H9 (cell line): Measurements from ENCODE around the gene DCLRE1B. TPM values are rescaled to one million over a fixed set of nuclear protein-coding genes. Genes with fewer than 3 reads are reported as not detected.

Experiments
- DNase-seq: peaks from one replicate; pipeline ENCODE4 v3.0.0-alpha.2; 2017
- H2AFZ ChIP-seq: one replicate; pipeline ENCODE4 v1.6.1; 2013; ENCODE audit warnings: mild to moderate bottlenecking, low read length, control low read depth, moderate library complexity
- H2AK5ac ChIP-seq: 2 replicates; pipeline ENCODE4 v1.6.1; 2013; ENCODE audit warnings: low read length, control low read depth, mixed read lengths; ENCODE audit not compliant: insufficient read length
- H2BK120ac ChIP-seq: one replicate; pipeline ENCODE4 v1.6.1; 2013; ENCODE audit warnings: low read depth, mild to moderate bottlenecking, low read length, control low read depth, inconsistent platforms; ENCODE audit not compliant: poor library complexity, severe bottlenecking
- H2BK12ac ChIP-seq: 2 replicates; pipeline ENCODE4 v1.6.1; 2013; ENCODE audit warnings: low read length, control low read depth, mixed read lengths, low read depth; ENCODE audit not compliant: insufficient read length
- H2BK15ac ChIP-seq: 2 replicates; pipeline ENCODE4 v1.6.1; 2013; ENCODE audit warnings: low read depth, low read length, control low read depth
- H2BK20ac ChIP-seq: one replicate; pipeline ENCODE4 v1.6.1; 2013; ENCODE audit warnings: low read depth, mild to moderate bottlenecking, low read length, control low read depth, inconsistent platforms; ENCODE audit not compliant: poor library complexity, severe bottlenecking
- H2BK5ac ChIP-seq: 2 replicates; pipeline ENCODE4 v1.6.1; 2013; ENCODE audit warnings: low read length, control low read depth, mixed read lengths; ENCODE audit not compliant: insufficient read length
- H3K14ac ChIP-seq: 2 replicates; pipeline ENCODE4 v1.6.1; 2013; ENCODE audit warnings: low read length, control low read depth; ENCODE audit not compliant: insufficient read depth
- H3K18ac ChIP-seq: 2 replicates; pipeline ENCODE4 v1.6.1; 2013; ENCODE audit warnings: low read depth, mild to moderate bottlenecking, mixed read lengths, low read length, control low read depth; ENCODE audit not compliant: insufficient read length
- H3K23ac ChIP-seq: 2 replicates; pipeline ENCODE4 v1.6.1; 2013; ENCODE audit warnings: low read length, control low read depth, mixed read lengths, low read depth; ENCODE audit not compliant: insufficient read length
- H3K23me2 ChIP-seq: 2 replicates; pipeline ENCODE4 v1.6.1; 2013; ENCODE audit warnings: low read depth, mild to moderate bottlenecking, mixed read lengths, low read length, control low read depth; ENCODE audit not compliant: insufficient read length, poor library complexity, severe bottlenecking
- H3K27ac ChIP-seq: 2 replicates; pipeline ENCODE4 v1.5.1; 2013; ENCODE audit warnings: low read length, control low read depth, mixed read lengths, low read depth; ENCODE audit not compliant: insufficient read length
- H3K27me3 ChIP-seq: 2 replicates; pipeline ENCODE4 v1.6.1; 2013; ENCODE audit warnings: low read length, control low read depth, inconsistent platforms; ENCODE audit not compliant: insufficient read depth
- H3K4ac ChIP-seq: 2 replicates; pipeline ENCODE4 v1.6.1; 2013; ENCODE audit warnings: low read depth, mild to moderate bottlenecking, control low read depth, inconsistent platforms, low read length, moderate library complexity
- H3K4me1 ChIP-seq: 2 replicates; pipeline ENCODE4 v1.6.1; 2013; ENCODE audit warnings: low read length, control low read depth, inconsistent platforms; ENCODE audit not compliant: insufficient read depth
- H3K4me2 ChIP-seq: 2 replicates; pipeline ENCODE4 v1.6.1; 2013; ENCODE audit warnings: low read length, control low read depth, mixed read lengths; ENCODE audit not compliant: insufficient read length, insufficient read depth
- H3K56ac ChIP-seq: 2 replicates; pipeline ENCODE4 v1.6.1; 2013; ENCODE audit warnings: low read depth, mild to moderate bottlenecking, mixed read lengths, low read length, control low read depth; ENCODE audit not compliant: insufficient read length
- H3K79me1 ChIP-seq: 2 replicates; pipeline ENCODE4 v1.6.1; 2013; ENCODE audit warnings: low read depth, mild to moderate bottlenecking, moderate library complexity, low read length, control low read depth, inconsistent platforms; ENCODE audit not compliant: insufficient read depth, poor library complexity, severe bottlenecking
- H3K79me2 ChIP-seq: 2 replicates; pipeline ENCODE4 v1.6.1; 2013; ENCODE audit warnings: low read length, control low read depth, inconsistent platforms; ENCODE audit not compliant: insufficient read depth
- H3K9ac ChIP-seq: 2 replicates; pipeline ENCODE4 v1.6.1; 2013; ENCODE audit warnings: low read length, control low read depth, mixed read lengths; ENCODE audit not compliant: insufficient read length; ENCODE audit errors: extremely low read depth
- H3K9me3 ChIP-seq: one replicate; pipeline ENCODE4 v1.6.1; 2013; ENCODE audit warnings: low read depth, low read length, inconsistent platforms; ENCODE audit not compliant: control insufficient read depth
- H3T11ph ChIP-seq: one replicate; pipeline ENCODE4 v1.6.1; 2013; ENCODE audit warnings: mild to moderate bottlenecking, low read length, control low read depth, inconsistent platforms
- H4K20me1 ChIP-seq: one replicate; pipeline ENCODE4 v1.6.1; 2013; ENCODE audit not compliant: control insufficient read depth, insufficient read length, insufficient read depth
- H4K5ac ChIP-seq: 2 replicates; pipeline ENCODE4 v1.6.1; 2013; ENCODE audit warnings: low read depth, mild to moderate bottlenecking, mixed read lengths, low read length, control low read depth; ENCODE audit not compliant: insufficient read length
- H4K8ac ChIP-seq: replicated peaks from 2 replicates; pipeline ENCODE4 v1.6.1; 2013; ENCODE audit warnings: low read length, control low read depth, mixed read lengths, low read depth; ENCODE audit not compliant: insufficient read length
- H4K91ac ChIP-seq: 2 replicates; pipeline ENCODE4 v1.6.1; 2013; ENCODE audit warnings: low read depth, mild to moderate bottlenecking, moderate library complexity, mixed read lengths, low read length, control low read depth; ENCODE audit not compliant: insufficient read length
- H3K27ac Mint-ChIP-seq, 3 experiments: 2 replicates in 2 of 3; 3 replicates in 1 of 3; pipeline ENCODE4 v1.8.0; 2020 to 2021; ENCODE audit warnings: mixed read lengths in 3 of 3, mild to moderate bottlenecking in 1 of 3, moderate library complexity in 1 of 3
- H3K27me3 Mint-ChIP-seq: 2 replicates; pipeline ENCODE4 v1.8.0; 2021; ENCODE audit warnings: low read depth, mild to moderate bottlenecking, moderate library complexity, mixed read lengths
- H3K36me3 Mint-ChIP-seq, 3 experiments: 2 replicates in 2 of 3; 3 replicates in 1 of 3; pipeline ENCODE4 v1.8.0; 2020 to 2021; ENCODE audit warnings: low read depth in 3 of 3, mixed read lengths in 3 of 3; ENCODE audit not compliant: insufficient read depth in 1 of 3
- H3K4me1 Mint-ChIP-seq, 2 experiments: 2 replicates each; pipeline ENCODE4 v1.8.0; 2020; ENCODE audit warnings: mixed read lengths in 2 of 2
- H3K4me3 Mint-ChIP-seq, 2 experiments: 2 replicates in 1 of 2; 3 replicates in 1 of 2; pipeline ENCODE4 v1.8.0; 2020 to 2021; ENCODE audit warnings: mild to moderate bottlenecking in 2 of 2, mixed read lengths in 2 of 2, moderate library complexity in 1 of 2
- H3K9me3 Mint-ChIP-seq, 2 experiments: 2 replicates in 1 of 2; 3 replicates in 1 of 2; pipeline ENCODE4 v1.8.0; 2020; ENCODE audit warnings: mild to moderate bottlenecking in 2 of 2, mixed read lengths in 2 of 2, moderate library complexity in 1 of 2
- CTCF ChIP-seq: fragments of 200-600 bp; sonication (generic); conservative IDR thresholded peaks from 3 replicates; pipeline ENCODE4 v1.8.0; 2021; ENCODE audit warnings: antibody characterized with exemption, mild to moderate bottlenecking
- WGBS: extraction: QIAGEN DNeasy Blood & Tissue Kit; methylation state at CpG from one replicate; pipeline ENCODE4 v1.1.7; 2013; ENCODE audit warnings: missing lambda C conversion rate, low lambda C conversion rate, mixed read lengths; ENCODE audit not compliant: insufficient read length; ENCODE audit errors: extremely low coverage; 5-methylcytosine and 5-hydroxymethylcytosine counted together
- total RNA-seq: library from RNA; stranded (reverse); gene quantifications from 2 replicates; pipeline ENCODE4 v1.2.1, GENCODE V29; 2021

DCLRE1B gene
- total RNA-seq, 1 experiment from 2014 or later, result 13.4 TPM

GRCh38 chr1:113876176-113876575, 28.9 kb upstream of the DCLRE1B start:
- no peak overlapping the region for H3K56ac ChIP-seq
- no peaks in the 10 kb centered on the region for H4K20me1 ChIP-seq
- H4K91ac ChIP-seq, result no peak overlapping the region
- no peak overlapping the region for H2BK5ac ChIP-seq
- H3K14ac ChIP-seq, result no peak overlapping the region
- no CpG with 5 or more reads among the region's 5 CpGs for WGBS
- H3K27ac ChIP-seq, result no peak overlapping the region
- H2BK12ac ChIP-seq, result no peak overlapping the region
- Mint-ChIP-seq H3K27ac (no peak overlapping the region), H3K36me3 (no peaks in the 10 kb centered on the region), H3K9me3 (no peaks in the 10 kb centered on the region), H3K27me3 (no peaks in the 10 kb centered on the region), H3K4me1 (peaks cover 9 to 17% of the 10 kb centered on the region in 2 experiments), H3K4me3 (no peak overlapping the region)
- no peak overlapping the region for H3K4ac ChIP-seq
- no peak for TF ChIP-seq CTCF
- no peak overlapping the region for H3K9ac ChIP-seq
- no peak overlapping the region for H3K18ac ChIP-seq
- H3K9me3 ChIP-seq, result no peaks in the 10 kb centered on the region
- H2BK120ac ChIP-seq, result no peak overlapping the region
- H3K4me2 ChIP-seq, result no peak overlapping the region
- H4K8ac ChIP-seq, result no peak overlapping the region
- no peaks in the 10 kb centered on the region for H3K4me1 ChIP-seq
- H3T11ph ChIP-seq, result no peak overlapping the region
- H3K79me1 ChIP-seq, result no peaks in the 10 kb centered on the region
- no peak overlapping the region for H2BK20ac ChIP-seq
- no peaks in the 10 kb centered on the region for H3K79me2 ChIP-seq
- H2AFZ ChIP-seq, result no peak overlapping the region
- no peak overlapping the region for H2BK15ac ChIP-seq
- H3K23me2 ChIP-seq, result no peaks in the 10 kb centered on the region
- no peaks in the 10 kb centered on the region for H3K27me3 ChIP-seq
- no peak for DNase-seq
- no peak overlapping the region for H3K23ac ChIP-seq
- H4K5ac ChIP-seq, result no peak overlapping the region
- no peak overlapping the region for H2AK5ac ChIP-seq
